Retina (tissue), 1 donor: ENCODE data around the gene MIA2.
A peak's percentile ranks its signal among the peaks of the same experiment; 100 is the strongest.

Experiments used
- DNase-seq: peaks from one replicate; pipeline ENCODE4 v3.0.0-alpha.2; 2016

Gene MIA2

GRCh38 chr14:39395555-39396254, 162.0 kb downstream of the MIA2 start:
- DNase-seq, result no peak

GRCh38 chr14:39396448-39396847, 162.7 kb downstream of the MIA2 start:
- DNase-seq, result no peak

GRCh38 chr14:39398382-39398781, 164.7 kb downstream of the MIA2 start:
- no peak for DNase-seq

- DNase-seq, result no peak
These were observed 172.8 kb downstream of the MIA2 start for GRCh38 chr14:39406560-39406959.

GRCh38 chr14:39416072-39416471, 182.4 kb downstream of the MIA2 start:
- no peak for DNase-seq

GRCh38 chr14:39417014-39417413, 183.3 kb downstream of the MIA2 start:
- DNase-seq, result no peak

GRCh38 chr14:39419272-39419671, 185.6 kb downstream of the MIA2 start:
- no peak for DNase-seq

GRCh38 chr14:39422243-39422642, 188.5 kb downstream of the MIA2 start:
- no peak for DNase-seq

- no peak for DNase-seq
These were observed 190.1 kb downstream of the MIA2 start for GRCh38 chr14:39423793-39424192.

GRCh38 chr14:39425947-39426346, 192.2 kb downstream of the MIA2 start:
- DNase-seq, result no peak

- no peak for DNase-seq
These were observed 192.9 kb downstream of the MIA2 start for GRCh38 chr14:39426605-39427004.

GRCh38 chr14:39428118-39428517, 194.4 kb downstream of the MIA2 start:
- no peak for DNase-seq

GRCh38 chr14:39430762-39431415, 197.2 kb downstream of the MIA2 start:
- no peak for DNase-seq

GRCh38 chr14:39431416-39432178, 197.9 kb downstream of the MIA2 start:
- DNase-seq, result peak; percentile 78

GRCh38 chr14:39432179-39432618, 198.5 kb downstream of the MIA2 start, which contains the start of gene FBXO33:
Gene FBXO33, minus strand, starts transcription at chr14:39432433. Its CDS starts 271 bp downstream, at chr14:39432162.
- peak; percentile 100 for DNase-seq

GRCh38 chr14:39432619-39433451, 199.1 kb downstream of the MIA2 start:
- DNase-seq, result peak; percentile 95

GRCh38 chr14:39433452-39433813, 199.7 kb downstream of the MIA2 start:
- no peak for DNase-seq

- DNase-seq, result no peak
These were observed 200.7 kb downstream of the MIA2 start for GRCh38 chr14:39434401-39434800.

- DNase-seq, result no peak
These were observed 201.5 kb downstream of the MIA2 start for GRCh38 chr14:39435241-39435640.
